Medulla oblongata (tissue), 1 donor: ENCODE data around the gene ITGA5.
A peak's percentile ranks its signal among the peaks of the same experiment; 100 is the strongest.

Source experiments
- DNase-seq: peaks from one replicate; pipeline ENCODE4 v3.0.0-alpha.2; 2015; ENCODE audit errors: extremely low spot score

Gene ITGA5

DNA sequence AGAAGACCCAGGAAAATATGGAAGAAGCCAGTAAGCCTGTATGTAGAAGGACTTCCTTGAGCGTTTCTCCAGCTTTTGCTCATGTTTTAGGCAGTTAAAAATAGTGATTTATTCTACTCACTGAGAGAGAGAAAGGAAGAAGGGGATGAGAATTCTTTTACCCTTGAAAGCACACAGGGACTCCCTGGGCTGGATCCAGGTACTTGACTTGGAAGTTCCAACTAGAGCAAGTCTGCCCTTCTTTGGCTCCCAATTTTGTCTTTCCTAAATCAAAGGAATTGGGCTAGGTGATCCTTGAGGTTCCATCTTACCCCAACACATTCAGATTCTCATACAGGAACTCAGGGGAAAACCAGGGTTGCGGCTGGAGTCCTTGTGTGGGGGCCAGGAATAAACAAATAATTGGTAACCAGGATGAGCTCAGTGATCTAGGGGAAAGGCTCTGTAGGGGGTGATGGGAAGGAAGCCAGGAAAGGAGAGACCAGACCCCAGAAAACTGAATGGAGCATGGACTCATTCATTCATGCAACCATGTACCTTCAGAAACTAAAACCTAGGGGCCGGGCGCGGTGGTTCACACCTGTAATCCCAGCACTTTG is 11.5 kb upstream of the ITGA5 start:
- no peak for DNase-seq

DNA sequence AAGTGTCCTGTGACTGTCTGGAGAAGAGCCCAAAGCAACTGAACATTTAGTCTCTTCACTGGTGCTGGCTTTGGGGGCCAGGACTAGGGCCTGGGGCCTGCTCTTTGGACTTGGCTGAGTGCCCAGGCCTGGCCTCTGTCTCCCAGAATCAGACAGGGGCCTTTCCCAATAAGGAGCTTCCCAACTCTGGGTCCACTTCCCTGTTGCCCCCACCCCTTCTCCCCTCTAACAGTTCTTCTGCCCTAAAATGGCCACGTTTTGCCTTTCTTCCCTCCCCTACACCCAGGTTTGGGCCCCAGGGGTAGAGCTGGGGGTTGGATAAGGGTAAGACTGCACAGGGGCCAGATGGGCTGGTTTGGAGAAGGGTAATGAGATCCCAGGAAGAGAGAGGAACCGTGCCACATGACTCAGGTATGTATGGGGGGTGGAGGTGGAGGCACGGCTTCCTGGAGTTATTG is 10.0 kb upstream of the ITGA5 start:
- no peak for DNase-seq

DNA sequence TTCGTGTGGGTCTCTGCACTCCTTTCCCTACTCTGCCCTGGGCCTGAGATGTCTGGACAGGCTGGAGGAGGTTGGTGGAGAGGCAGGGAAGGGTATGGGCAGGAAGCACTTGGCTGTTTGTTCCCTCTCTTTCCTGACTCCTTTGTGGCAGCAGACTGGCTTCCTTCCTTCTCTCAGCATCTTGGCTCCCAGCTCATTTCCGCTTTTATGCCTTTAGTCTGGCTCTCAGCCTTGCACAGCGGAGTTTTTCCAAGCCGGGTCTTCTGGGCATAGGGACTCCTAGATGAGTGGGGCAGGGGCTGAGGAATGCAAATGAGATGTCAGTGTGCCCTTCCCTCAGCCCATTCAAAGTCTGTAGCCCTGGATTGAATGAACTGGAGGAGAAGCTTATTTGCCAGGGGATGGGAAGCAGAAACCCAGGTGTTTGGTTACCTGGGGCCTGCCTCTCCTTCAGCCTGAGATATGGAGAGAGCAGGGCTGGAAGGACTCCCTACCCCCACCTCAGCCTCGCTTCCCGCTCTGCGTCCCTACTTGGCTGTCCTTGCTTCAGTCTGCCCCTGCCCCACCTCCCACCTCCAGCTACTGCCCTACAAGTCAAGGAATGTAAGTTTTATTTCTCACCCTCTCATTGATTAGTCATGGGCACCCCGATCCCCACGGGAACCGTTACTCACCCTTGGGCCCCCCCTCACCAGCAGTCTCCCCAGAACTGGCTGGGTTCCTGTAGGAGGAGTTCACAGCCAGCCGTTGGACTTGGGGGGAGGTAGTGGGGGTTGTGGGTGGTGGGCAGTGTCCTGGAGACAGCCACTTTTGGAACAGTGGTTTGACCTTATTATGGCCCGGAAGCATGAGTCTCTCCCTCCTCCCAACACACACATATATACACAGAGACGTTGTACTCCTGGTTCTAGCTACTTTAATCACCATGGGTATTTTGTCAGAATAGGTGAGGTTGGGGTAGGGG is 9.3 kb upstream of the ITGA5 start:
- no peak for DNase-seq

- no peak for DNase-seq
These were observed 8.0 kb upstream of the ITGA5 start for GRCh38 chr12:54427106-54427505.

DNA sequence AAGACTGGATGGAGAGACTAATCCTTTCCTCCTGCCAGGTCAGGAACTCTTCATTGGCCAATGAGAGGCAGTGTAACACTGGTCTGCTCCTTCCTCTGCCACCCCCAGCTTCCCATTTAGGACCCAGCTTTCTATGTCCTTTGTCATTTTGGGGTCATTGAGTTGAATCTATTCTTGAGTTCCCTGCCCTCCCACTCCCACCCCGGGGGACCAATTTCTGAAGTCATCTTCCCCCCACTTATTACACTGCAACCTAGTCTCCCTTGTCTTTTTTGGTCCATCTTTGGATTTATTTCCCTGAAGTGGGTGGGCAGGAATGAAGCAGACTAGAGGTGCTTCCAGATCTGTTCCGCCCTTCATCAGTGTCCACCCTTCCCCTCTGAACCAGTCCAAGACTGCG is 7.6 kb upstream of the ITGA5 start:
- no peak for DNase-seq

GRCh38 chr12:54425702-54426101 is 6.6 kb upstream of the ITGA5 start:
- no peak for DNase-seq

- DNase-seq: no peak
These were observed 5.2 kb upstream of the ITGA5 start for GRCh38 chr12:54424224-54424623.

- DNase-seq: no peak
These were observed 4.7 kb upstream of the ITGA5 start for GRCh38 chr12:54423816-54424150.

DNA sequence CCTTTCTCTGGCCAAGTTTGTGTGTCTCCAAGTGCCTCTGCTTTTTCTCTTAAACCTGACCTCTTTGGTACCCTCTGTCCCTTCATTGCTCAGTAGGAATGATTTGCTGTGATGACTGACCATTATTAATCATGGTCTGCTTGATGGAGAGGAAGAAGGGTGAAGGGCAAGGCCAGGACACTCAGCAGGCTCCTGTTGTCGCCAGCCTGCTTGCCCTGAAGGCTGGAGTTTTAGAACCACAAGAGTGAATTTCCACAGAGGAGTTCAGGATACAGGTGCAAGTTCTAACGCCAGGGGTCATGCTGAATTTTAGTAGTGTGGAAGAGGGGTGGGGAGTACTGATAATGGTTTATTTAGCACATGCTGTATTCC is 2.8 kb upstream of the ITGA5 start:
- no peak for DNase-seq

- no peak for DNase-seq
These were observed 2.3 kb upstream of the ITGA5 start for GRCh38 chr12:54421175-54421878.

- DNase-seq: no peak
These were observed 1.7 kb upstream of the ITGA5 start for GRCh38 chr12:54420766-54421144.

DNA sequence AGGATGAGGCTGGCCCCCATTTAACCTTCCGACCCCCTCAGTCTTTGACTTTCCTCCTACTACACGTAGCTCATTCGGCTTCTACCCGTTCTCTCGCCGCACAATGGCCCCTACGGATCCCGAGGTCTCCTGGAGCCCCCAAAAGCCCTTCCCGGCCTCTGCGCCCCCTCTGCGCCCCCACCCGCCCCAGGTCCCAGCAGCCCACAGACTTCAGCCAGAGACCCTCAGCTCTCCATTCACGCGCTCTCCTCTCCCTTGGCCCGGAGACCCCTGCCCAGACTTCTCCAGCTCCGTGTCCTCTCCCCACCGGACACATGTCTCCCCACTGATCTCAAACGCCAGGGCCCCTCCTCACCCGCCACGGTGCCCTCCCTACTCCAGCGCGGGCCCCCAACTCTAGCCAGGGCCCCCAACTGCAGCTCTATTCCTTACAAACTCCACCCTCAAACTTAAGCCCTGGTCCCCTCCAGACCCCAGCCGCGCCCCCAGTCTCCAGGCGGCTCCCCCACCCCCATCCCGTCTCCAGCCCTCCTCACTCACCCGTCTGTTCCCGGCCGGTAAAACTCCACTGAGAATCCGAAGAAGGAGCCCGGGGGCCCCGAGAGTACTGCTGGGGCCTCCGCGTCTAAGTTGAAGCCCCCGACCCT is 502 bp downstream of the ITGA5 start:
- DNase-seq: no peak

GRCh38 chr12:54417712-54418440 is 1.2 kb downstream of the ITGA5 start:
- no peak for DNase-seq

DNA sequence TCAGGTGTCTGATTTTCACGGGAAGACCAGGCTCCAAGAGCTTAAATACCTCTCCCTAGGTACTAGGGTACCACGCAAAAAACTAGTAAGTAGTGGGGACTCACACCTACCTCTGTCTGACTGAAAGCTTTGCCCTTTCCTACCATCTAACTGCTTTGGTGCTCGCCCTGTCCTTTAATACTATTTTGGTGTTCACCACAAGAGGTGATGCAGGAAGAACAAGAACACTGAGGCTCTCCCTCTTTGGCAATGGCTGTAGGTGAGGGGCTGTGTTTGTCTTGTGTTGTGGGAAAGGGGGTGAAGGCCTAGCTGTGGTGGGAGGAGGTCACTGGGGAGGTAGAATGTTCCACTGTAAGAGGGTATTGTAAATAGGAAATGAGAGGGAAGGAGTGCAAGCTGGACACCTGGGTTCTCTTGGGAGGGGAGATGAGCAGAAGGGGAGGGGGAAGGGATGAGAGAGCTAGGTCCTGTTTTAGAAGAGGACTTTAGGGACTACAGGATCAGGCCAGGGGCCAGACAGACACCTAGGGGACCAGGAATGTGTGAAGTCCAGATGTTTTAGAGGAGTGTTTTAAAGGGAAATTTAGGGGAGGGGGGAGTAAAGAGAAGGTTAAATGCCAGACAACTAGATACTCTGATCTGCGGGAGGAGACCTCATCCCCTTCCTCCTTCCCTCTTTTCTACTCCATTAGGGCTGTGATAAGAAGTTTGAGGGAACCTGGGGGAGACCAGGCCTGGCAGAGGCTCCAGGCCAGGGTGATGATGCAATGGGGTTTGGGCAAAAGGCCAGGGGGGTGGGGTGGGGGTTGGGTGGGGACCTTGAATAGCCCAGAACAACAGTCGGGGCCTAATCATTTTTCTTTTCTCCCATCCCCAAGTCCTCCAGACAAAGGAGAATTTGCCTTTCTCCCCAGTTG is 2.1 kb downstream of the ITGA5 start:
- no peak for DNase-seq

DNA sequence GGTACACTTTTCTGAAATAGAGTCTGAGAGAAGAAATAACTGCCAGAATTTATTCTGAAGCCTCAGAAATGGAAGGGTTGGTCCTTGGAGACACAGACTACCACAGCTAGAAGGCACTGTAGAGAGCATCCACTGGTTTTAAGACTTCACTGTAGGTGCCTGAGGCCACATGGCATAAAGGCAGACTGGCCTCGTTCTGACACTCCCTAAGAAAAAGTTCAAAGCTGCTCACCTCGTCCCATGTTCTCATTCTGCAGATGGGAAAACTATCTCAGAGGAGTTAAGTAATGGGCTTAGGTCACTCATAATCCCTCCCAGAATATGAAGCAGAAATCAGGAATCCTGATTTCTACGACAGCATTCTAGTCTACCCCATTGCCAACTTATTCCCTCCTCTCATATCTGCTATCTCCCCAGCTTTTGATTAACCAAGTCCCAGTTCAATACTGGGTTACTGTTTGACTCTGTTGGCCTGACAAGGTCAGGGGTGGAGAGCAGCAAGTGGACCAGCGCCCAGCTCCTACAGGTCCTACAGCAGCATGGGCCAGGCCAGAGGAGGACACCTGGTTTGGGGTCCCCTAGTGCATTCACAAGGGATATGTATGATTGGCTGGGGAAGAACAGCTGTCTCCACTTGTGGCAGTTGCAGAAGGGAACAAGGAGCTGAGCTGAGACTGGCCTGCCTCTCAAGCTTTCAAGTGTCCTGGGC is 3.7 kb downstream of the ITGA5 start:
- DNase-seq: no peak

DNA sequence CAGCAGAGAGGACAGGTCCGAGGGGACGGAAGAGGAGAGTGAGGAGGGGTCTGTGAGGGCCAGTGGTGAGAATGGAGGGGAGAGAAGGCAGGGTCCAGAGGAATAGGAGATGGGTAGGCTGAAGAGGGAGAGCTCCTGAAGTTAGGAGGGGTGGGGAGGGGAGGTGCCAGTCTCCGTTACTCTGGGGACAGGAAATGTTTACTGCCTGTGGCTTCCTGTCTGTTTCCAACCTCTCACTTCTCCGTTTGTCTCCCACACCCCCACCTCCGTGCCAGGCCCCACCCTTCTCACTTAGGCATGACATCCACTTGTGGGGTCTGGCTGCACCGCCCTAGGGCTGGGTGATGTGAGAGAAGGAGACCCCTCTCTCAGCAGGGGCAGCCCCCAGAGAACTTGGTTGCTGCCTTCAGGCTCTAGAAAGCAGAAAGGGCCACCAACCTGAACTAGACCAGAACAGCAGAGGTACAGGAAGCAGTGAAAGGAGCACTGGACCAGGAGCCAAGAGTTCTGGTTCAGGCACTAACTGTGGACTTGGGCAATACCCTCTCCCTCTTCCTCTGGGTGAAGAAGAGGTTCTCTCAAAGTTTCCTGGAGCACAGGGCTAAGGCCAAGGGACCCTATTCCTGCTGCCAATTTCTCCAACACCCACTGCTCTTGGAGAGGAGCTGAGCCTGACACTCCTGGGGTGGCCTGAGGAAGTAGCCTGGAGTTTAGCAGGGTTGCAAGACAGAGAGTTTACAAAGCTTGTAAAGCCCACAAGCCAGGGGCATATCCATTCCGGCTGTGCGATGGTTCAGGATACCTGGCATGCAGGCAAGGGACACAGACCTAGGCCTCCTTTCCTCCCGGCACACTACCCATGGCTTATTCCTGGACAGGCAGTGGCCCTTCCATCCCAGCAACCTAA is 5.5 kb downstream of the ITGA5 start:
- peak; percentile 56 for DNase-seq

- no peak for DNase-seq
These were observed 6.3 kb downstream of the ITGA5 start for GRCh38 chr12:54412786-54413185.

GRCh38 chr12:54412348-54412747 is 6.7 kb downstream of the ITGA5 start:
- no peak for DNase-seq
